Measurements from ENCODE around the gene RANBP9.

Gene RANBP9

DNA sequence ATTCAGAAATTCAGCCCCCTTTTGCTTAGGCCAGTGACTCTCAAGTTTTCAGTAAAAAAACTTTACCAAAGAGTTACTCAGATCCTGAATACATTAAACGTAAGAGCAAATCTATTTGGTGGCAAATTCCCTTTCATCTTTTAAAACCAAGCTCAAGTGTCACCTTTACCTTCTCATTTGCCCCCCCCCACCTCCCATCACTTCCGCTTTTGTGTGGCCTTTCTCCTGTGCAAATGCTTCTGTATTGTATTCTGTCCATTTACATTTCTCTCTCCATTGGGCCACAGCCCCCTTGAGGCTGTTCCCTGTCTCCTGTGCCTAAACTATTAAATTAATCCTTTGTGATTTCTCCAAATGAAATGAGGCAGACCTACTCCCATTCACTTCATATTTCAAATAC, 94.6 kb downstream of the RANBP9 start:
- peaks cover 41% of the 10 kb centered on the region for H3K79me2 ChIP-seq (ENCODE audit: insufficient read depth, low read depth)
- no peak overlapping the region; the same call in 1 of the 2 replicates for H3K9ac ChIP-seq
- H3K4me1 ChIP-seq (ENCODE audit: low read depth, poor library complexity, severe bottlenecking), result peaks cover 36% of the 10 kb centered on the region
- H4K20me1 ChIP-seq (ENCODE audit: insufficient read depth), result 0 out of 2 replicates have a peak, but pooled peaks cover 9% of the 10 kb centered on the region
- H3K4me3 ChIP-seq (IDR thresholded peaks at IDR 0.05; ENCODE audit: insufficient read depth, low read depth, low read length), result no peak overlapping the region
- no peaks in the 10 kb centered on the region for H3K27me3 ChIP-seq (ENCODE audit: insufficient read depth, low read depth)
- H3K4me2 ChIP-seq, result peak overlapping the region; percentile 85
- TF ChIP-seq, protein P1, sequence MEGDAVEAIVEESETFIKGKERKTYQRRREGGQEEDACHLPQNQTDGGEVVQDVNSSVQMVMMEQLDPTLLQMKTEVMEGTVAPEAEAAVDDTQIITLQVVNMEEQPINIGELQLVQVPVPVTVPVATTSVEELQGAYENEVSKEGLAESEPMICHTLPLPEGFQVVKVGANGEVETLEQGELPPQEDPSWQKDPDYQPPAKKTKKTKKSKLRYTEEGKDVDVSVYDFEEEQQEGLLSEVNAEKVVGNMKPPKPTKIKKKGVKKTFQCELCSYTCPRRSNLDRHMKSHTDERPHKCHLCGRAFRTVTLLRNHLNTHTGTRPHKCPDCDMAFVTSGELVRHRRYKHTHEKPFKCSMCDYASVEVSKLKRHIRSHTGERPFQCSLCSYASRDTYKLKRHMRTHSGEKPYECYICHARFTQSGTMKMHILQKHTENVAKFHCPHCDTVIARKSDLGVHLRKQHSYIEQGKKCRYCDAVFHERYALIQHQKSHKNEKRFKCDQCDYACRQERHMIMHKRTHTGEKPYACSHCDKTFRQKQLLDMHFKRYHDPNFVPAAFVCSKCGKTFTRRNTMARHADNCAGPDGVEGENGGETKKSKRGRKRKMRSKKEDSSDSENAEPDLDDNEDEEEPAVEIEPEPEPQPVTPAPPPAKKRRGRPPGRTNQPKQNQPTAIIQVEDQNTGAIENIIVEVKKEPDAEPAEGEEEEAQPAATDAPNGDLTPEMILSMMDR (conservative IDR thresholded peaks at IDR 0.05; ENCODE audit: low read depth, low read length), result no peak
- no peak overlapping the region for H2AFZ ChIP-seq (ENCODE audit: low read depth)
- no peak overlapping the region for H3K27ac ChIP-seq
- peaks cover 4% of the 10 kb centered on the region; the same call in 1 of the 2 replicates for H3K36me3 ChIP-seq (ENCODE audit: insufficient read depth)

GRCh38 chr6:13615792-13616120, 95.9 kb downstream of the RANBP9 start:
- H3K9ac ChIP-seq, result peak overlapping the region; percentile 94
- peak overlapping the region; percentile 85 for H3K4me2 ChIP-seq
- peaks cover 4% of the 10 kb centered on the region; the same call in 1 of the 2 replicates for H3K36me3 ChIP-seq (ENCODE audit: insufficient read depth)
- H3K4me3 ChIP-seq (IDR thresholded peaks at IDR 0.05; ENCODE audit: insufficient read depth, low read depth, low read length), result no peak overlapping the region
- H2AFZ ChIP-seq (ENCODE audit: low read depth), result peak overlapping the region; percentile 72
- TF ChIP-seq, protein P1 (conservative IDR thresholded peaks at IDR 0.05; ENCODE audit: low read depth, low read length), result no peak
- peaks cover 41% of the 10 kb centered on the region for H3K79me2 ChIP-seq (ENCODE audit: insufficient read depth, low read depth)
- 0 out of 2 replicates have a peak, but pooled peaks cover 9% of the 10 kb centered on the region for H4K20me1 ChIP-seq (ENCODE audit: insufficient read depth)
- peak overlapping the region; percentile 93 for H3K27ac ChIP-seq
- H3K27me3 ChIP-seq (ENCODE audit: insufficient read depth, low read depth), result no peaks in the 10 kb centered on the region
- H3K4me1 ChIP-seq (ENCODE audit: low read depth, poor library complexity, severe bottlenecking), result peaks cover 49% of the 10 kb centered on the region

DNA sequence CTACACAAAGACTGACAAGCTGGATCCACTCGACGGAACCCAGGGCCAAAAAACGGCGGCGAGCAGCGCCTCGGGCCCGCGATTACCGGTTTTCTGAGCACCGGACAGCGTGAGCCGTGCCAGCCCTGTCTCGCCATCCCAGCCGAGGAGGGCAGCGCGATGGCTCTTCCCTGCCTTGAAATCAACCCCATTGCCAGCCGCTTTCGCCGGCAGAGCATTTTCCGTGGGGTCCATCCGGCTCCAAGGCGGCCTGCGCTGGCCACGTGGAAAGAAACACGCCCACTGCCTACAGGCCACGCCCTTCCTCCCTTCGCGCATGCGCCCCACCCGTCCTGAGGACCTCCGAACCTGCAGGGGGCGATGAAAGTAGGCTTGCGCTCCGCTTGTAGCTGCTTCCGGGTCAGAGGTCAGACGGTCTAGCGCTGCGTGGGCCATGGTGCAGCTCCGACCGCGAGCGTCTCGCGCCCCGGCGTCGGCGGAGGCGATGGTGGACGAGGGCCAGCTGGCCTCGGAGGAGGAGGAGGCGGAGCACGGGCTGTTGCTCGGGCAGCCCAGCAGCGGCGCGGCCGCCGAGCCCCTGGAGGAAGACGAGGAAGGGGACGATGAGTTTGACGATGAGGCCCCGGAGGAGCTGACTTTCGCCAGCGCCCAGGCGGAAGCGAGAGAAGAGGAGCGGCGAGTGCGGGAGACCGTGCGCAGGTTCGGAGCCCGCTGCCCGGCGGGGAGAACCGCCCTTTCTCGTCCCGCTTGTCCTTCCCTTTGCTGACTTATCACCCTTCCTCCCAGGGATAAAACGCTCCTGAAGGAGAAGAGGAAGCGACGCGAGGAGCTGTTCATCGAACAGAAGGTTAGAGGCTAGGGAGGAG, 96.5 kb downstream of the RANBP9 start, which contains the start of gene NOL7:
TSS of gene NOL7 (plus strand) at position 410 of the 866 bp plus-strand sequence. CDS start at position 434, 24 bp downstream.
- peaks cover 55% of the 10 kb centered on the region for H3K4me1 ChIP-seq (ENCODE audit: low read depth, poor library complexity, severe bottlenecking)
- H4K20me1 ChIP-seq (ENCODE audit: insufficient read depth), result 0 out of 2 replicates have a peak, but pooled peaks cover 9% of the 10 kb centered on the region
- H2AFZ ChIP-seq (ENCODE audit: low read depth), result peak within 1 kb of the TSS; percentile 72
- no peaks in the 10 kb centered on the region for H3K27me3 ChIP-seq (ENCODE audit: insufficient read depth, low read depth)
- peaks cover 4% of the 10 kb centered on the region; the same call in 1 of the 2 replicates for H3K36me3 ChIP-seq (ENCODE audit: insufficient read depth)
- peak within 1 kb of the TSS; percentile 92 for H3K4me2 ChIP-seq
- H3K4me3 ChIP-seq (IDR thresholded peaks at IDR 0.05; ENCODE audit: insufficient read depth, low read depth, low read length), result no peak within 1 kb of the TSS
- peaks cover 41% of the 10 kb centered on the region for H3K79me2 ChIP-seq (ENCODE audit: insufficient read depth, low read depth)
- H3K9ac ChIP-seq, result peak within 1 kb of the TSS; percentile 94
- peak within 1 kb of the TSS; percentile 93 for H3K27ac ChIP-seq
- TF ChIP-seq, protein P1 (conservative IDR thresholded peaks at IDR 0.05; ENCODE audit: low read depth, low read length), result peak; percentile 65

DNA sequence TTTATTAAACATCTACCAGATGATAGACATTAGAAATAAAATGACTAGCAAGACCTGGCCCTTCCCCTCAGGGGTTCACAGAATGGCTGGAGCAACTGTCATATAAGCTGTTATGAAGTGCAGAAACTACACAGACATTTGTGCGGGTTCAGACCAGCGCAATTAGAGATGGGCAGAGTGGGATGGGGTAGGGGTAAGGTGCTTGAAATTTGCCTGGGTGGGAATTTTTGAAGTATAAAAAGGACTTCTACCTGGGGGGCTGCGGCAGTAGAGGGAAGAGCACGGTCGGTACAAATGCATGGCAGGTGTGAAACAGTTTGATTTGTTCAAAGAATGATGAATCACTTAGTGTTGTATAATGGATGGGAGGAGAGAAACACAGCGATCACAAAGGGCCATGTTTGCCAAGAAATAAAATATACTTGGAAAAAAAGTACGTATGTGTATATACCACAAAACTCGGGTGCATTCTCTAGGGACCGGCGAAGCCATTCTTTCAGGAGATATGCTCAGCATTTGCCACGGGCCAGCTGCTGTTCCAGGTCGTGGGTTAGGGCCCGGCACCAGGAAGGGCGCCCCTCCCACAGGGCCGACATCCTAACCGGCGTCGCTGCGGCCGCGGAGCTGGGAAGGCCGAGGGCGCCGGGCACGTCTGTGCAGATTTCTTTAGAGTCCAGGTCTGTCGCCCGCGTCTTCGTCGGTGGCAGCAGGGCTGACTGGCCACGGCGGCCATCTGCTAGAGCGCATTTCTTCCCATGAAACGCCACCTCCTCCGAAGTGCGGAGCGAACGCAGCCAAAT, 97.3 kb downstream of the RANBP9 start:
- Histone ChIP-seq H2AFZ (ENCODE audit: low read depth) (peak overlapping the region; percentile 72), H4K20me1 (ENCODE audit: insufficient read depth) (0 out of 2 replicates have a peak, but pooled peaks cover 9% of the 10 kb centered on the region), H3K27ac (peak overlapping the region; percentile 93), H3K36me3 (ENCODE audit: insufficient read depth) (peaks cover 4% of the 10 kb centered on the region; the same call in 1 of the 2 replicates), H3K27me3 (ENCODE audit: insufficient read depth, low read depth) (no peaks in the 10 kb centered on the region), H3K4me1 (ENCODE audit: low read depth, poor library complexity, severe bottlenecking) (peaks cover 56% of the 10 kb centered on the region), H3K79me2 (ENCODE audit: insufficient read depth, low read depth) (peaks cover 41% of the 10 kb centered on the region), H3K9ac (peak overlapping the region; percentile 94), H3K4me3 (IDR thresholded peaks at IDR 0.05; ENCODE audit: insufficient read depth, low read depth, low read length) (no peak overlapping the region), H3K4me2 (peak overlapping the region; percentile 92)
- TF ChIP-seq, protein P1 (conservative IDR thresholded peaks at IDR 0.05; ENCODE audit: low read depth, low read length), result no peak

Data from KMS-11 (cell line).